GM21576 (cell line): Measurements from ENCODE around the gene MYO10.

Source experiments
- ATAC-seq: cut with Tn5 transposase; IDR thresholded peaks from one replicate; pipeline ENCODE4 v1.9.1; 2021; ENCODE audit warnings: mild to moderate bottlenecking, moderate library complexity; ENCODE audit not compliant: unreplicated experiment

Gene MYO10

GRCh38 chr5:16918156-16918555 lies 17.9 kb downstream of the MYO10 start:
- ATAC-seq, result no peak

- no peak for ATAC-seq
Observed at GRCh38 chr5:16916262-16916878, 19.7 kb downstream of the MYO10 start.

- no peak for ATAC-seq
Observed at GRCh38 chr5:16914584-16914983, 21.5 kb downstream of the MYO10 start.

- ATAC-seq, result no peak
Observed at GRCh38 chr5:16914108-16914435, 22.0 kb downstream of the MYO10 start.

- no peak for ATAC-seq
Observed at GRCh38 chr5:16913187-16914107, 22.6 kb downstream of the MYO10 start.

GRCh38 chr5:16912080-16912479 lies 24.0 kb downstream of the MYO10 start:
- no peak for ATAC-seq

GRCh38 chr5:16909464-16909863 lies 26.6 kb downstream of the MYO10 start:
- ATAC-seq, result no peak

- no peak for ATAC-seq
Observed at GRCh38 chr5:16907270-16907669, 28.8 kb downstream of the MYO10 start.

- ATAC-seq, result no peak
Observed at GRCh38 chr5:16906255-16906654, 29.8 kb downstream of the MYO10 start.

- no peak for ATAC-seq
Observed at GRCh38 chr5:16903480-16904300, 32.4 kb downstream of the MYO10 start.

GRCh38 chr5:16902846-16903245 lies 33.2 kb downstream of the MYO10 start:
- ATAC-seq, result no peak

GRCh38 chr5:16901021-16901644 lies 35.0 kb downstream of the MYO10 start:
- ATAC-seq, result no peak

- ATAC-seq, result no peak
Observed at GRCh38 chr5:16899171-16899570, 36.9 kb downstream of the MYO10 start.

GRCh38 chr5:16897800-16898199 lies 38.3 kb downstream of the MYO10 start:
- no peak for ATAC-seq

- no peak for ATAC-seq
Observed at GRCh38 chr5:16897284-16897704, 38.8 kb downstream of the MYO10 start.

GRCh38 chr5:16896767-16897166 lies 39.3 kb downstream of the MYO10 start:
- ATAC-seq, result no peak

GRCh38 chr5:16894236-16895057 lies 41.6 kb downstream of the MYO10 start:
- ATAC-seq, result no peak

- no peak for ATAC-seq
Observed at GRCh38 chr5:16891033-16891432, 45.1 kb downstream of the MYO10 start.

- no peak for ATAC-seq
Observed at GRCh38 chr5:16889972-16890519, 46.0 kb downstream of the MYO10 start.
